Keratinocyte (primary cell): ENCODE measurements around the gene OR56A4. TPM values are rescaled to one million over a fixed set of nuclear protein-coding genes. Genes with fewer than 3 reads are reported as not detected.

Source experiments
- DNase-seq: peaks from one replicate; pipeline ENCODE4 v3.0.0-alpha.2; 2011; ENCODE audit warnings: low read depth, missing footprints, low spot score
- FAIRE-seq: peaks from 2 replicates; lab custom pipeline; 2011; peaks lifted over from hg19 to GRCh38; lab: Jason Lieb, UNC
- H2AFZ ChIP-seq: 2 replicates; pipeline ENCODE4 v1.6.0; 2012; ENCODE audit warnings: low read length, control low read depth, inconsistent platforms; ENCODE audit not compliant: control insufficient read depth
- H3K27ac ChIP-seq: 2 replicates; pipeline ENCODE4 v1.5.1; 2011; ENCODE audit warnings: low read length; ENCODE audit not compliant: control insufficient read depth, insufficient read depth
- H3K27me3 ChIP-seq: 3 replicates; pipeline ENCODE4 v1.6.0; 2011; ENCODE audit warnings: low read length; ENCODE audit not compliant: control insufficient read depth, insufficient read depth; ENCODE audit errors: extremely low read depth
- H3K36me3 ChIP-seq, 2 experiments: 2 replicates in 1 of 2; 3 replicates in 1 of 2; pipeline ENCODE4 v1.5.1; 2011; ENCODE audit warnings: low read length in 2 of 2, mild to moderate bottlenecking in 1 of 2; ENCODE audit not compliant: control insufficient read depth in 2 of 2, insufficient read depth in 2 of 2; ENCODE audit errors: extremely low read depth in 1 of 2
- H3K4me1 ChIP-seq: 3 replicates; pipeline ENCODE4 v1.5.1; 2011; ENCODE audit warnings: low read length; ENCODE audit not compliant: control insufficient read depth, insufficient read depth; ENCODE audit errors: extremely low read depth
- H3K4me2 ChIP-seq: 3 replicates; pipeline ENCODE4 v1.6.0; 2011; ENCODE audit warnings: low read depth, low read length; ENCODE audit not compliant: control insufficient read depth, insufficient read depth; ENCODE audit errors: extremely low read depth
- H3K4me3 ChIP-seq, 3 experiments: fragments of 200-600 bp in 1 of 3; sonication (generic) in 1 of 3; 2 replicates in 2 of 3; 3 replicates in 1 of 3; pipeline ENCODE4 v1.5.1; 2011 to 2016; ENCODE audit warnings: low read length in 3 of 3, mild to moderate bottlenecking in 3 of 3, control low read depth in 2 of 3, inconsistent platforms in 1 of 3, low read depth in 1 of 3, mixed read lengths in 1 of 3, mixed run types in 1 of 3, moderate library complexity in 1 of 3; ENCODE audit not compliant: control insufficient read depth in 2 of 3, insufficient read depth in 2 of 3; ENCODE audit errors: extremely low read depth in 1 of 3
- H3K79me2 ChIP-seq: 2 replicates; pipeline ENCODE4 v1.6.0; 2012; ENCODE audit warnings: low read length; ENCODE audit not compliant: control insufficient read depth, insufficient read depth
- H3K9ac ChIP-seq: 3 replicates; pipeline ENCODE4 v1.6.0; 2011; ENCODE audit warnings: low read length; ENCODE audit not compliant: control insufficient read depth, insufficient read depth; ENCODE audit errors: extremely low read depth
- H3K9me1 ChIP-seq: 3 replicates; pipeline ENCODE4 v1.6.0; 2011; ENCODE audit warnings: low read length; ENCODE audit not compliant: control insufficient read depth, insufficient read depth; ENCODE audit errors: extremely low read depth
- H3K9me3 ChIP-seq: 2 replicates; pipeline ENCODE4 v1.5.1; 2012; ENCODE audit warnings: low read depth, low read length; ENCODE audit not compliant: control insufficient read depth
- H4K20me1 ChIP-seq: 3 replicates; pipeline ENCODE4 v1.6.0; 2011; ENCODE audit warnings: low read length; ENCODE audit not compliant: control insufficient read depth, insufficient read depth; ENCODE audit errors: extremely low read depth
- EZH2 ChIP-seq: IDR thresholded peaks from one replicate; pipeline ENCODE4 v1.6.1; 2012; ENCODE audit warnings: inconsistent platforms, mild to moderate bottlenecking, low read length, moderate library complexity
- dilution Hi-C: fragments of 300-500 bp; cut with MboI; formaldehyde crosslinking; loops from one replicate; pipeline ENCODE4 v1.7.0; 2020; ENCODE audit warnings: low sequenced_read_pairs; ENCODE audit not compliant: extremely low pct_ligation_motif_present
- polyA plus RNA-seq, 5 experiments: library from polyadenylated mRNA; depleted of rRNA in 3 of 5; stranded (reverse) in 3 of 5; stranded (forward) in 1 of 5; unstranded in 1 of 5; fragments of >200 nt; gene quantifications; 1 replicate in 1 of 5; 2 replicates in 3 of 5; 3 replicates in 1 of 5; pipeline versions ENCODE4 v1.2.1 to v1.2.3, GENCODE V29; 2011 to 2012; ENCODE audit warnings: missing spikeins in 2 of 5, low read depth in 1 of 5, low replicate concordance in 1 of 5
- TF ChIP-seq, protein P1 (sequence below), 3 experiments: IDR thresholded peaks in 1 of 3; conservative IDR thresholded peaks in 1 of 3; optimal IDR thresholded peaks in 1 of 3; 2 replicates in 2 of 3; 3 replicates in 1 of 3; pipeline versions ENCODE3 to v1.5.1; 2011; ENCODE audit warnings: low read length in 3 of 3, mild to moderate bottlenecking in 3 of 3, moderate library complexity in 2 of 3, control low read depth in 1 of 3, inconsistent platforms in 1 of 3; ENCODE audit not compliant: insufficient read depth in 2 of 3; ENCODE audit errors: extremely low read depth in 1 of 3

The OR56A4 gene
- polyA plus RNA-seq, 1 donor (not counting 4 experiments of a cell fraction or from before 2014, with no cell fraction given), result not detected

DNA sequence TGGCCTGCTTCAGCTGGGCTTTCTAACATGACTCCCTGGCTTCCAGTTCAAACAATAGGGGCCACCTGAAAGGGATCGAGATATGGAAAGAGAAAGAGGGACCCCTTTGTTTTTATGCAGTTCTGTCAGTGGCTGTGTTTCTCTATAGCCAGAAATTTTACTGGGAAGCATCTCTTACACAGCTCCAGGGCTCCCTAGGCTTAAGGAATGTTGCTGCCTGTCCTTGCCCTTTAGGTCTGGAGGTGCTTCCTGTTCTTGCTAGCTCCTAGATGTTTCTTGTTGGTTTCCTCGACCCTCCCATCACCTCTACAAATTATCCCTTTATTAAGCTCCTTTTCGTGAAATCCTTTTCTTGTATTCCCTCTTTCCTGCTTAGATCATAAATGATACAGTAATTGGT lies 45.6 kb upstream of the OR56A4 start:
- Histone ChIP-seq H3K4me3 (no peak overlapping the region), H4K20me1 (no peaks in the 10 kb centered on the region), H3K9ac (no peak overlapping the region), H3K4me2 (no peak overlapping the region), H3K36me3 (no peaks in the 10 kb centered on the region), H2AFZ (no peak overlapping the region), H3K27ac (no peak overlapping the region), H3K79me2 (no peaks in the 10 kb centered on the region), H3K27me3 (no peaks in the 10 kb centered on the region), H3K4me1 (no peaks in the 10 kb centered on the region), H3K9me1 (no peaks in the 10 kb centered on the region), H3K9me3 (no peaks in the 10 kb centered on the region)
- DNase-seq (no peak), FAIRE-seq (no peak)
- TF ChIP-seq, protein P1, sequence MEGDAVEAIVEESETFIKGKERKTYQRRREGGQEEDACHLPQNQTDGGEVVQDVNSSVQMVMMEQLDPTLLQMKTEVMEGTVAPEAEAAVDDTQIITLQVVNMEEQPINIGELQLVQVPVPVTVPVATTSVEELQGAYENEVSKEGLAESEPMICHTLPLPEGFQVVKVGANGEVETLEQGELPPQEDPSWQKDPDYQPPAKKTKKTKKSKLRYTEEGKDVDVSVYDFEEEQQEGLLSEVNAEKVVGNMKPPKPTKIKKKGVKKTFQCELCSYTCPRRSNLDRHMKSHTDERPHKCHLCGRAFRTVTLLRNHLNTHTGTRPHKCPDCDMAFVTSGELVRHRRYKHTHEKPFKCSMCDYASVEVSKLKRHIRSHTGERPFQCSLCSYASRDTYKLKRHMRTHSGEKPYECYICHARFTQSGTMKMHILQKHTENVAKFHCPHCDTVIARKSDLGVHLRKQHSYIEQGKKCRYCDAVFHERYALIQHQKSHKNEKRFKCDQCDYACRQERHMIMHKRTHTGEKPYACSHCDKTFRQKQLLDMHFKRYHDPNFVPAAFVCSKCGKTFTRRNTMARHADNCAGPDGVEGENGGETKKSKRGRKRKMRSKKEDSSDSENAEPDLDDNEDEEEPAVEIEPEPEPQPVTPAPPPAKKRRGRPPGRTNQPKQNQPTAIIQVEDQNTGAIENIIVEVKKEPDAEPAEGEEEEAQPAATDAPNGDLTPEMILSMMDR (optimal IDR thresholded peaks at IDR 0.05 in 1 of 3, IDR thresholded peaks at IDR 0.05 in 1 of 3, conservative IDR thresholded peaks at IDR 0.05 in 1 of 3; ENCODE audit: extremely low read depth in 1 of 3, insufficient read depth in 2 of 3, low read length in 3 of 3), result no peak
- TF ChIP-seq EZH2, result no peak
- dilution Hi-C loops, result no loop called here

DNA sequence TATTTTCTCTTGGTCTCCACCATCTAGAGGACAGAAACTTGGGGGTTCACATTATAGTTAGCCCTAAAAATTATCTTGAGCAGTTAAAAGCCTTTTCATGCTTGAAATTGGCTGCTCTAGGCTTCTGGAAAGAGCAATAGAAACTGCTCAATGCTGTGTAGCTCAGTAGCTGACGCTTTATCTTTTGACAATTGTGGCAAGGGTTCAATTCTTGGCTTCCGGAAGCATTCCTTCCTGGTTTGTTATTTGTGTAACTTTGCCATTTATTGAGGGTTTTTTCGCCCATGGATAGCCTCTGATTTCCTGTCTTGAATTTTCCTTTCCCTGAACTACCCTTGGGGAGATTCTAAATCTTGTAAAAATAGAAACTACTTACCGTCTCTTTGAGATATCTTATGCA lies 34.1 kb upstream of the OR56A4 start:
- no peaks in the 10 kb centered on the region for H3K4me1 ChIP-seq
- no peaks in the 10 kb centered on the region for H3K36me3 ChIP-seq
- no peaks in the 10 kb centered on the region for H3K9me1 ChIP-seq
- no peak overlapping the region for H3K27ac ChIP-seq
- H3K9ac ChIP-seq, result no peak overlapping the region
- H4K20me1 ChIP-seq, result no peaks in the 10 kb centered on the region
- no peaks in the 10 kb centered on the region for H3K9me3 ChIP-seq
- FAIRE-seq (no peak), DNase-seq (no peak)
- no peaks in the 10 kb centered on the region for H3K79me2 ChIP-seq
- TF ChIP-seq EZH2, result no peak
- TF ChIP-seq, protein P1 (optimal IDR thresholded peaks at IDR 0.05 in 1 of 3, IDR thresholded peaks at IDR 0.05 in 1 of 3, conservative IDR thresholded peaks at IDR 0.05 in 1 of 3; ENCODE audit: extremely low read depth in 1 of 3, insufficient read depth in 2 of 3, low read length in 3 of 3), result no peak
- dilution Hi-C loops, result no loop called here
- H3K27me3 ChIP-seq, result no peaks in the 10 kb centered on the region
- H2AFZ ChIP-seq, result no peak overlapping the region
- H3K4me2 ChIP-seq, result no peak overlapping the region
- H3K4me3 ChIP-seq, result no peak overlapping the region
